ENCODE results near the gene APOBEC3A. TPM values are rescaled to one million over a fixed set of nuclear protein-coding genes. Genes with fewer than 3 reads are reported as not detected.
"Not testable (repeated sequence)": the region's sequence is repeated elsewhere in the genome, so short reads cannot be mapped to it uniquely, and the experiment has no call there.

The APOBEC3A gene
- total RNA-seq, 2 donors from 2014 or later, result 3.3 TPM; not detected in 1

- no peak for ATAC-seq
- no peaks in the 10 kb centered on the region for H3K36me3 Mint-ChIP-seq
- H3K27me3 Mint-ChIP-seq, result peaks cover 10 to 11% of the 10 kb centered on the region in 2 donors
- H3K4me3 Mint-ChIP-seq, result no peak overlapping the region
- H3K27ac Mint-ChIP-seq, result peak overlapping the region; percentile 47 to 89
- H3K9me3 Mint-ChIP-seq, result no peaks in the 10 kb centered on the region
- peaks cover 28 to 51% of the 10 kb centered on the region in 2 donors for H3K4me1 Mint-ChIP-seq (ENCODE audit: low read depth in 2 of 2)
- peak; percentile 52 for DNase-seq (ENCODE audit: low spot score)
Measured at GRCh38 chr22:38956551-38956950, 858 bp upstream of the APOBEC3A start.

GRCh38 chr22:38957808-38958650 is 620 bp downstream of the APOBEC3A start:
- ATAC-seq, result no peak
- Mint-ChIP-seq H3K27ac (peak overlapping the region; percentile 32 to 89), H3K36me3 (no peaks in the 10 kb centered on the region), H3K27me3 (peaks cover 6 to 10% of the 10 kb centered on the region in 2 donors), H3K9me3 (no peaks in the 10 kb centered on the region), H3K4me3 (no peak overlapping the region), H3K4me1 (ENCODE audit: low read depth in 2 of 2) (peaks cover 16 to 37% of the 10 kb centered on the region in 2 donors)
- peak; percentile 54 for DNase-seq (ENCODE audit: low spot score)

DNA sequence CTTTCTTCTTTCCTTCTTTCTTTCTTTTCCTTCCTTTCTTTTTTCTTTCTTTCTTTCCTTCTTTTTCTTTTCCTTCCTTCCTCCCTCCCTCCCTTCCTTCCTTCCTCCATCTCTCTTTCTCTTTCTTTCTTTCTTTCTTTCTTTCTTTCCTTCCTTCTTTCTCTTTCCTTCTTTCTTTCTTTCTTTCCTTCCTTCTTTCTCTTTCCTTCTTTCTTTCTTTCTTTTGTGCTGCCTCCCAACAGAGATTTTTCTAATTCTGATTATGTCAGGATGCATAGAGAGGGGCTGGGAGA is 1.2 kb downstream of the APOBEC3A start:
- not testable (repeated sequence) for H3K36me3 Mint-ChIP-seq; H3K9me3 Mint-ChIP-seq; ATAC-seq; DNase-seq (ENCODE audit: low spot score); H3K4me3 Mint-ChIP-seq
- Mint-ChIP-seq H3K4me1 (ENCODE audit: low read depth in 2 of 2) (peaks cover 15 to 34% of the 10 kb centered on the region in 2 donors), H3K27me3 (peaks cover 6 to 10% of the 10 kb centered on the region in 2 donors), H3K27ac (peak overlapping the region; percentile 32 to 89)

DNA sequence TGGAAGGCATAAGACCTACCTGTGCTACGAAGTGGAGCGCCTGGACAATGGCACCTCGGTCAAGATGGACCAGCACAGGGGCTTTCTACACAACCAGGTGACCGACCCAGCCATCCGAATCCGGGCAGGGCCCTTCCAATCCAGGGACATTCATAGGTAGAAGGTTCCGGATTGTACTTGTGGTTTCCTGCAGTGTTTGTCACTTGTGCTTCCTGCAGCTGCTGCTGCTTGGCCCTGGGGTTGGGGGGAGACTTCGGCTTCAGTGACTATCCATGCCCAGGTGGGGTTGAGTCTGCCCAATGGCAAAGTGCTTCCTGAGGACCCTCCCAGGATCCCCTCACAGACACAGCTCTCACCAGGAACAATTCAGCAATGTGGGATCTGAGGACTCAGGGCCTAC is 2.2 kb downstream of the APOBEC3A start:
- no peak for ATAC-seq
- no peaks in the 10 kb centered on the region for H3K36me3 Mint-ChIP-seq
- H3K27ac Mint-ChIP-seq, result no peak overlapping the region
- H3K27me3 Mint-ChIP-seq, result peaks cover 6 to 10% of the 10 kb centered on the region in 2 donors
- DNase-seq (ENCODE audit: low spot score), result peak; percentile 48
- peaks cover 6 to 25% of the 10 kb centered on the region in 2 donors for H3K4me1 Mint-ChIP-seq (ENCODE audit: low read depth in 2 of 2)
- H3K4me3 Mint-ChIP-seq, result no peak overlapping the region
- H3K9me3 Mint-ChIP-seq, result no peaks in the 10 kb centered on the region

- Mint-ChIP-seq H3K27me3 (peaks cover 6 to 10% of the 10 kb centered on the region in 2 donors), H3K4me1 (ENCODE audit: low read depth in 2 of 2) (peaks cover 6 to 19% of the 10 kb centered on the region in 2 donors)
- not testable (repeated sequence) for H3K4me3 Mint-ChIP-seq; ATAC-seq; H3K36me3 Mint-ChIP-seq; H3K27ac Mint-ChIP-seq; H3K9me3 Mint-ChIP-seq; DNase-seq (ENCODE audit: low spot score)
Measured at GRCh38 chr22:38960673-38961072, 3.3 kb downstream of the APOBEC3A start.

GRCh38 chr22:38963291-38963738 is 5.9 kb downstream of the APOBEC3A start:
- not testable (repeated sequence) for H3K27me3 Mint-ChIP-seq; ATAC-seq; H3K27ac Mint-ChIP-seq; H3K4me3 Mint-ChIP-seq; DNase-seq (ENCODE audit: low spot score); H3K36me3 Mint-ChIP-seq; H3K4me1 Mint-ChIP-seq (ENCODE audit: low read depth in 2 of 2); H3K9me3 Mint-ChIP-seq

DNA sequence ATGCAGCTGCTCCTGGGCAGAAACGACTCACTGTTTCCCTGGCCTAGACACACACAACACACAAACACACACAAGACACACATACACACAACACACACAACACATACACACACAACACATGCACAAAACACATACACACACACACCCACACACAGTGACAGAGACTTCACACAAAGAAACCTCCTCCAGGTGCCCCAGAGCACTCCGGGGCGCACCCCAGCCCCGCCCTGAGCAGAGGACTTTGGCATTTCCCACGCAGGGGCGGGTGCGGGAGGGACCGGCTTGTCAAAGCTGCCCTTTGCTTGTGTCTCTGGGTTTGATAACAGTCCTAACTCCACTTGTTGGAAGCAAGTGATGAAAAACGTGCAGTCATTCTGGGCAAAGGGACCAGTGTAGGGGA is 6.5 kb downstream of the APOBEC3A start:
- ATAC-seq, result no peak
- peaks cover 0 to 2% of the 10 kb centered on the region in 2 donors for H3K27me3 Mint-ChIP-seq
- no peak for DNase-seq (ENCODE audit: low spot score)
- H3K4me3 Mint-ChIP-seq, result no peak overlapping the region
- peaks cover 0 to 5% of the 10 kb centered on the region in 2 donors for H3K4me1 Mint-ChIP-seq (ENCODE audit: low read depth in 2 of 2)
- no peak overlapping the region for H3K27ac Mint-ChIP-seq
- no peaks in the 10 kb centered on the region for H3K9me3 Mint-ChIP-seq
- no peaks in the 10 kb centered on the region for H3K36me3 Mint-ChIP-seq

- no peaks in the 10 kb centered on the region for H3K9me3 Mint-ChIP-seq
- H3K36me3 Mint-ChIP-seq, result no peaks in the 10 kb centered on the region
- H3K4me1 Mint-ChIP-seq (ENCODE audit: low read depth in 2 of 2), result peaks cover 0 to 4% of the 10 kb centered on the region in 2 donors
- ATAC-seq (no peak), DNase-seq (ENCODE audit: low spot score) (no peak)
- H3K27me3 Mint-ChIP-seq, result no peaks in the 10 kb centered on the region
- H3K4me3 Mint-ChIP-seq, result no peak overlapping the region
- H3K27ac Mint-ChIP-seq, result no peak overlapping the region
Measured at GRCh38 chr22:38964306-38964705, 6.9 kb downstream of the APOBEC3A start.

DNA sequence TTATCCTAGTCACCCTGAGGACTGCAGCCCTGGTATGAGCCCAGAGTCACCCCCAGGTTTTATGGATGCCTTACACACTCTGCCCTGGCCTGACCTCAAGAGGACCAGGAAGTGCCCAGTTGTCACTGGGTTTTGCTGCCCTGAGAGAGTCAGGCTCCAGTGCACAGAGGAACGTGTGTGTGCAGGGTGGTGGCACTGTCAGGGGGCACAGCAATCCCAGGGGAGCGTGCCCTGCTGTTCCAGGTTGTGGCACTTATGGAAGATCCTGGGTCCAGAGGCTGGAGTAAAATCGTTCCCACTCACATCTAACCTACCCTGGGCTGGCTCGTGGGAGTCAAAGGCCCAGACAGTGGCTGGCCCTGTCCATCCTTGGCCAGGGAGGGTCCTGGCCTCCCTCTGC is 7.6 kb downstream of the APOBEC3A start:
- Mint-ChIP-seq H3K27me3 (no peaks in the 10 kb centered on the region), H3K27ac (no peak overlapping the region), H3K4me1 (ENCODE audit: low read depth in 2 of 2) (peaks cover 0 to 4% of the 10 kb centered on the region in 2 donors), H3K9me3 (no peaks in the 10 kb centered on the region), H3K36me3 (no peaks in the 10 kb centered on the region), H3K4me3 (no peak overlapping the region)
- DNase-seq (ENCODE audit: low spot score) (no peak), ATAC-seq (no peak)

DNA sequence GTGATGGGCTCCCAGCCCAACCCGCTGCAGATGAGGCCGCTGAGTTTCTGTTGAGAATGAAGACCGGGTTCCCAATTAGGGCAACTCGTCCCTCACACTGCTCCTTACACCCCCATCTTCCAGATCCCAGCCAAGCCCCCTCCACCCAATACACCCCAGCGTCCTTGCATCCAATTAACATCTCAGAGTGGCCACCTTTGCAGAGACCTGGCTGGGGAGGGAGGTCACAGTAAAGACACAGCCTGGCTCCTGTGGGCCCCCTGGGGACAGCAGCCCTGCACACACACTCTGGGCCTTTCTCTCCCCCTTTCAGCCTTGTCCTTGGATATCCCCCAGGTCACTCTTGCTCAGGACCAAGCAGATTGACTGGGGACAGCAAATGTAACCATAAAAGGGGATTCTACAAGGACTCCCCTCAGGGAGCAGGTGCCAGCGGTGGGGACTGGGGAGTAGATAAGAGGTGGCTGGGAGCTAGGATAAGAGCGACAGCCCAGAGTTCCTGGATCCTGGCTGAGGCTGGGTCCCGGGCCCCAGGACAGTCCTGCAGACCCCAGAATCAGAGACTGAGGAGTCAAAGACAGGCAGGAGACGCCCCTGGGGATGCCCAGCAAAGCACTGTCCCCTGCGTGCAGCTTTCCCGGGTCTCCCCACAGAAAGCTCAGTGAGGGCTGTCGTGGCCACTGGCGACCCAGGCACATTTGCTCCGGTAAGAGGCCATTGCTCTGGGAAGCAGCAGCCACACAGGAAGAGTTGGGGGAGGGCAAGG is 8.4 kb downstream of the APOBEC3A start:
- Mint-ChIP-seq H3K4me3 (no peak overlapping the region), H3K27me3 (peaks cover 0 to 7% of the 10 kb centered on the region in 2 donors), H3K36me3 (no peaks in the 10 kb centered on the region), H3K27ac (no peak overlapping the region), H3K9me3 (no peaks in the 10 kb centered on the region), H3K4me1 (ENCODE audit: low read depth in 2 of 2) (peaks cover 0 to 9% of the 10 kb centered on the region in 2 donors)
- ATAC-seq (no peak), DNase-seq (ENCODE audit: low spot score) (no peak)

DNA sequence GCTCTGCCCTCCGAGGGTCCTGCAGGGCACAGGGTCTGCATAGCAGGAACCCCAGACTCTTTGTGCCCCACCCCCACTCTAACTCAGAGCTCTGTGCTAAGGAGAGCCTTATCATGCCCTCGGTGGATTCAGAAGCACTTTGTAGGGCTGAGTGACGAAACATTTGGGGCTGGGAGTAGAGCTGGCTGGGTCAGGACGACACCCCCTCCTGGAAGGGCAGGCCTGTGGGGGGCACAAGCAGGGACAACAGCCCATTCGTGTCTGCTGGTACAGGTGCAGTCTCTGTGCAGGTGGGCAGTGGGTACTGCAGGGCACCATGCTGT is 8.9 kb downstream of the APOBEC3A start:
- H3K4me3 Mint-ChIP-seq, result no peak overlapping the region
- no peaks in the 10 kb centered on the region for H3K36me3 Mint-ChIP-seq
- no peaks in the 10 kb centered on the region for H3K9me3 Mint-ChIP-seq
- DNase-seq (ENCODE audit: low spot score), result no peak
- H3K4me1 Mint-ChIP-seq (ENCODE audit: low read depth in 2 of 2), result peaks cover 0 to 10% of the 10 kb centered on the region in 2 donors
- H3K27me3 Mint-ChIP-seq, result peaks cover 0 to 12% of the 10 kb centered on the region in 2 donors
- peak overlapping the region in 1 of 2 donors; percentile 41 for H3K27ac Mint-ChIP-seq
- ATAC-seq, result no peak

GRCh38 chr22:38966942-38967341 is 9.5 kb downstream of the APOBEC3A start:
- H3K4me1 Mint-ChIP-seq (ENCODE audit: low read depth in 2 of 2), result peaks cover 0 to 10% of the 10 kb centered on the region in 2 donors
- H3K27me3 Mint-ChIP-seq, result peaks cover 0 to 17% of the 10 kb centered on the region in 2 donors
- H3K36me3 Mint-ChIP-seq, result no peaks in the 10 kb centered on the region
- no peak overlapping the region for H3K4me3 Mint-ChIP-seq
- H3K9me3 Mint-ChIP-seq, result no peaks in the 10 kb centered on the region
- DNase-seq (ENCODE audit: low spot score) (no peak), ATAC-seq (no peak)
- peak overlapping the region in 1 of 2 donors; percentile 41 for H3K27ac Mint-ChIP-seq

DNA sequence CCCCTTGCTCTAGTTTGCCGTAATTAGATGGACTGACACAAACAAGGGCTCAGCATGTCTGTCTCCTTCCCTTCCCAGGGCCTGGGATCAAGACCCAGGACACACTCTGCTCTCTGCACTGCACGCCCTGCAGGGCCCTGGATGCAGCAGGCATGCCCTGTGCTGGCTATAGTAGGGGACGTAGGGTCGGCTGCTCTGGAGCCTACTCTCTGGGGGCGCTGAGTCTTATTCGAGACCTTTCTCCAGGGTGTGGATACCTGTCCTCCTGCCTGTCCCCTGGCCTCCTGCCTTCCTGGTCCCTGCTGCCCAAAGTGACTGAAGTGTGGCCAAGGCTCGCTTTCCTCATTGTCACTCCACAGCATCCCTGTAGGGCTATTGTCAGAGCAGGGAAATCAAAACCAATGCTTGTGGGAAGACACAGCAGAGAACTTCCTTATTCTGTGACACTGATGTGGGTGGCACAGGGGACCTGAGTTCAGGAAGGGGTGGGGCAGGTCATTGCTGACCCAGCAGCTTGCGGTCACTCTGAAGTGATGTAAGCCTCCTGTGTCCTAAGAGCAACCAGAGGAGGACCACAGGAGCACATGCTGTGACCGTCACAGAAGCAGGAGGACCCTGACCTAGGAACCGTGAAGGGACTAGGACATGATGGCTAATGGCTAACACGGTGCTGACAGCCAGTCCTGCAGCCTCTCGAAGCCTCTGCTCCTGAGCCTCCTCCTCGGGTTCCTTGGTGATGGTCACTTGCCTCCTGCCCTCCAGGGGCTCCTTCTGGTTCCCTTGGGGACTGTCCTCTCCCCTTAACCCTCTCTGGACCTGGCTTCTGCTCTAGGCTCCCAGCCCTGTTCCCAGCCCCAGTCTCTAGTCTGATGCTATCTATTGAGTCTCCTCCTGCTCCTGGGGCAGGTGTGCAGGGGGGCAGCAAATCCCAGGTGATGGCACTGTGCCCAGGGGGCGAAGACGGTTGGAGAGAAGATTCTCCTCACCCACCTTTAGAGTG is 10.3 kb downstream of the APOBEC3A start:
- Mint-ChIP-seq H3K9me3 (no peaks in the 10 kb centered on the region), H3K4me3 (no peak overlapping the region), H3K36me3 (no peaks in the 10 kb centered on the region), H3K27ac (no peak overlapping the region), H3K4me1 (ENCODE audit: low read depth in 2 of 2) (peaks cover 0 to 10% of the 10 kb centered on the region in 2 donors), H3K27me3 (peaks cover 0 to 17% of the 10 kb centered on the region in 2 donors)
- DNase-seq (ENCODE audit: low spot score) (no peak), ATAC-seq (peak in 1 of 2 donors; percentile 73)
